ENCODE results near the gene UBA6.
"Not testable (repeated sequence)": the region's sequence is repeated elsewhere in the genome, so short reads cannot be mapped to it uniquely, and the experiment has no call there.

UBA6 gene

GRCh38 chr4:67678612-67679011, 22.3 kb downstream of the UBA6 start:
- no peak overlapping the region for H3K4me3 ChIP-seq (ENCODE audit: insufficient read depth, low read depth, low read length, poor library complexity, severe bottlenecking)
- DNase-seq, result no peak
- H3K27me3 ChIP-seq (replicated peaks; ENCODE audit: control insufficient read depth, insufficient read depth, low read length, poor library complexity, severe bottlenecking), result no peaks in the 10 kb centered on the region
- H3K36me3 ChIP-seq (ENCODE audit: control insufficient read depth, insufficient read depth, low read length), result peaks cover 33% of the 10 kb centered on the region
- no peak overlapping the region for H3K27ac ChIP-seq (ENCODE audit: insufficient read depth, low read length, poor library complexity, severe bottlenecking)
- H3K4me1 ChIP-seq (ENCODE audit: control insufficient read depth, insufficient read depth, low read length, poor library complexity, severe bottlenecking), result no peaks in the 10 kb centered on the region
- H3K9me3 ChIP-seq (ENCODE audit: control insufficient read depth, low read length), result no peaks in the 10 kb centered on the region

GRCh38 chr4:67674098-67674497, 26.9 kb downstream of the UBA6 start:
- H3K36me3 ChIP-seq (ENCODE audit: control insufficient read depth, insufficient read depth, low read length), result peaks cover 34% of the 10 kb centered on the region
- H3K27ac ChIP-seq (ENCODE audit: insufficient read depth, low read length, poor library complexity, severe bottlenecking), result no peak overlapping the region
- no peak for DNase-seq
- no peak overlapping the region for H3K4me3 ChIP-seq (ENCODE audit: insufficient read depth, low read depth, low read length, poor library complexity, severe bottlenecking)
- H3K9me3 ChIP-seq (ENCODE audit: control insufficient read depth, low read length), result no peaks in the 10 kb centered on the region
- no peaks in the 10 kb centered on the region for H3K27me3 ChIP-seq (replicated peaks; ENCODE audit: control insufficient read depth, insufficient read depth, low read length, poor library complexity, severe bottlenecking)
- H3K4me1 ChIP-seq (ENCODE audit: control insufficient read depth, insufficient read depth, low read length, poor library complexity, severe bottlenecking), result no peaks in the 10 kb centered on the region

- no peak for DNase-seq
- no peak overlapping the region for H3K27ac ChIP-seq (ENCODE audit: insufficient read depth, low read length, poor library complexity, severe bottlenecking)
- H3K9me3 ChIP-seq (ENCODE audit: control insufficient read depth, low read length), result no peaks in the 10 kb centered on the region
- peaks cover 16% of the 10 kb centered on the region for H3K36me3 ChIP-seq (ENCODE audit: control insufficient read depth, insufficient read depth, low read length)
- no peaks in the 10 kb centered on the region for H3K27me3 ChIP-seq (replicated peaks; ENCODE audit: control insufficient read depth, insufficient read depth, low read length, poor library complexity, severe bottlenecking)
- H3K4me1 ChIP-seq (ENCODE audit: control insufficient read depth, insufficient read depth, low read length, poor library complexity, severe bottlenecking), result no peaks in the 10 kb centered on the region
- no peak overlapping the region for H3K4me3 ChIP-seq (ENCODE audit: insufficient read depth, low read depth, low read length, poor library complexity, severe bottlenecking)
Measured at GRCh38 chr4:67668315-67668714, 32.6 kb downstream of the UBA6 start.

GRCh38 chr4:67660418-67660817, 40.5 kb downstream of the UBA6 start:
- H3K4me3 ChIP-seq (ENCODE audit: insufficient read depth, low read depth, low read length, poor library complexity, severe bottlenecking), result no peak overlapping the region
- H3K9me3 ChIP-seq (ENCODE audit: control insufficient read depth, low read length), result peaks cover 9% of the 10 kb centered on the region
- no peaks in the 10 kb centered on the region for H3K27me3 ChIP-seq (replicated peaks; ENCODE audit: control insufficient read depth, insufficient read depth, low read length, poor library complexity, severe bottlenecking)
- no peak overlapping the region for H3K27ac ChIP-seq (ENCODE audit: insufficient read depth, low read length, poor library complexity, severe bottlenecking)
- H3K36me3 ChIP-seq (ENCODE audit: control insufficient read depth, insufficient read depth, low read length), result peaks cover 32% of the 10 kb centered on the region
- no peak for DNase-seq
- no peaks in the 10 kb centered on the region for H3K4me1 ChIP-seq (ENCODE audit: control insufficient read depth, insufficient read depth, low read length, poor library complexity, severe bottlenecking)

- no peak for DNase-seq
- Histone ChIP-seq H3K27ac (ENCODE audit: insufficient read depth, low read length, poor library complexity, severe bottlenecking) (no peak overlapping the region), H3K27me3 (replicated peaks; ENCODE audit: control insufficient read depth, insufficient read depth, low read length, poor library complexity, severe bottlenecking) (no peaks in the 10 kb centered on the region), H3K4me3 (ENCODE audit: insufficient read depth, low read depth, low read length, poor library complexity, severe bottlenecking) (no peak overlapping the region), H3K4me1 (ENCODE audit: control insufficient read depth, insufficient read depth, low read length, poor library complexity, severe bottlenecking) (no peaks in the 10 kb centered on the region), H3K36me3 (ENCODE audit: control insufficient read depth, insufficient read depth, low read length) (peaks cover 32% of the 10 kb centered on the region), H3K9me3 (ENCODE audit: control insufficient read depth, low read length) (peaks cover 9% of the 10 kb centered on the region)
Measured at GRCh38 chr4:67659065-67659464, 41.9 kb downstream of the UBA6 start.

GRCh38 chr4:67658302-67658701, 42.7 kb downstream of the UBA6 start:
- H3K4me1 ChIP-seq (ENCODE audit: control insufficient read depth, insufficient read depth, low read length, poor library complexity, severe bottlenecking), result no peaks in the 10 kb centered on the region
- peaks cover 9% of the 10 kb centered on the region for H3K9me3 ChIP-seq (ENCODE audit: control insufficient read depth, low read length)
- H3K4me3 ChIP-seq (ENCODE audit: insufficient read depth, low read depth, low read length, poor library complexity, severe bottlenecking), result no peak overlapping the region
- H3K36me3 ChIP-seq (ENCODE audit: control insufficient read depth, insufficient read depth, low read length), result peaks cover 27% of the 10 kb centered on the region
- no peak overlapping the region for H3K27ac ChIP-seq (ENCODE audit: insufficient read depth, low read length, poor library complexity, severe bottlenecking)
- no peak for DNase-seq
- H3K27me3 ChIP-seq (replicated peaks; ENCODE audit: control insufficient read depth, insufficient read depth, low read length, poor library complexity, severe bottlenecking), result no peaks in the 10 kb centered on the region

GRCh38 chr4:67651536-67651935, 49.4 kb downstream of the UBA6 start:
- DNase-seq, result no peak
- H3K4me3 ChIP-seq (ENCODE audit: insufficient read depth, low read depth, low read length, poor library complexity, severe bottlenecking), result no peak overlapping the region
- no peaks in the 10 kb centered on the region for H3K9me3 ChIP-seq (ENCODE audit: control insufficient read depth, low read length)
- H3K4me1 ChIP-seq (ENCODE audit: control insufficient read depth, insufficient read depth, low read length, poor library complexity, severe bottlenecking), result no peaks in the 10 kb centered on the region
- H3K27ac ChIP-seq (ENCODE audit: insufficient read depth, low read length, poor library complexity, severe bottlenecking), result no peak overlapping the region
- H3K36me3 ChIP-seq (ENCODE audit: control insufficient read depth, insufficient read depth, low read length), result peaks cover 4% of the 10 kb centered on the region
- H3K27me3 ChIP-seq (replicated peaks; ENCODE audit: control insufficient read depth, insufficient read depth, low read length, poor library complexity, severe bottlenecking), result no peaks in the 10 kb centered on the region

- no peak overlapping the region for H3K27ac ChIP-seq (ENCODE audit: insufficient read depth, low read length, poor library complexity, severe bottlenecking)
Measured at GRCh38 chr4:67638136-67638535, 62.8 kb downstream of the UBA6 start.

GRCh38 chr4:67636978-67637377, 64.0 kb downstream of the UBA6 start:
- H3K27ac ChIP-seq (ENCODE audit: insufficient read depth, low read length, poor library complexity, severe bottlenecking); H3K27me3 ChIP-seq (replicated peaks; ENCODE audit: control insufficient read depth, insufficient read depth, low read length, poor library complexity, severe bottlenecking); H3K4me1 ChIP-seq (ENCODE audit: control insufficient read depth, insufficient read depth, low read length, poor library complexity, severe bottlenecking); H3K4me3 ChIP-seq (ENCODE audit: insufficient read depth, low read depth, low read length, poor library complexity, severe bottlenecking); DNase-seq; H3K9me3 ChIP-seq (ENCODE audit: control insufficient read depth, low read length): not testable (repeated sequence)
- H3K36me3 ChIP-seq (ENCODE audit: control insufficient read depth, insufficient read depth, low read length), result peaks cover 31% of the 10 kb centered on the region

More at GRCh38 chr4:67638136-67638535, 62.8 kb downstream of the UBA6 start:
- no peaks in the 10 kb centered on the region for H3K4me1 ChIP-seq (ENCODE audit: control insufficient read depth, insufficient read depth, low read length, poor library complexity, severe bottlenecking)
- no peaks in the 10 kb centered on the region for H3K9me3 ChIP-seq (ENCODE audit: control insufficient read depth, low read length)
- peaks cover 31% of the 10 kb centered on the region for H3K36me3 ChIP-seq (ENCODE audit: control insufficient read depth, insufficient read depth, low read length)
- H3K4me3 ChIP-seq (ENCODE audit: insufficient read depth, low read depth, low read length, poor library complexity, severe bottlenecking), result no peak overlapping the region
- no peak for DNase-seq
- no peaks in the 10 kb centered on the region for H3K27me3 ChIP-seq (replicated peaks; ENCODE audit: control insufficient read depth, insufficient read depth, low read length, poor library complexity, severe bottlenecking)

GRCh38 chr4:67635331-67635730, 65.6 kb downstream of the UBA6 start:
- peaks cover 30% of the 10 kb centered on the region for H3K36me3 ChIP-seq (ENCODE audit: control insufficient read depth, insufficient read depth, low read length)
- H3K27me3 ChIP-seq (replicated peaks; ENCODE audit: control insufficient read depth, insufficient read depth, low read length, poor library complexity, severe bottlenecking), result no peaks in the 10 kb centered on the region
- no peaks in the 10 kb centered on the region for H3K9me3 ChIP-seq (ENCODE audit: control insufficient read depth, low read length)
- no peak overlapping the region for H3K27ac ChIP-seq (ENCODE audit: insufficient read depth, low read length, poor library complexity, severe bottlenecking)
- no peak for DNase-seq
- H3K4me3 ChIP-seq (ENCODE audit: insufficient read depth, low read depth, low read length, poor library complexity, severe bottlenecking), result no peak overlapping the region
- H3K4me1 ChIP-seq (ENCODE audit: control insufficient read depth, insufficient read depth, low read length, poor library complexity, severe bottlenecking), result no peaks in the 10 kb centered on the region

GRCh38 chr4:67634741-67635140, 66.2 kb downstream of the UBA6 start:
- DNase-seq, result no peak
- H3K36me3 ChIP-seq (ENCODE audit: control insufficient read depth, insufficient read depth, low read length), result peaks cover 26% of the 10 kb centered on the region
- H3K27ac ChIP-seq (ENCODE audit: insufficient read depth, low read length, poor library complexity, severe bottlenecking), result no peak overlapping the region
- no peaks in the 10 kb centered on the region for H3K4me1 ChIP-seq (ENCODE audit: control insufficient read depth, insufficient read depth, low read length, poor library complexity, severe bottlenecking)
- H3K27me3 ChIP-seq (replicated peaks; ENCODE audit: control insufficient read depth, insufficient read depth, low read length, poor library complexity, severe bottlenecking), result no peaks in the 10 kb centered on the region
- H3K9me3 ChIP-seq (ENCODE audit: control insufficient read depth, low read length), result no peaks in the 10 kb centered on the region
- no peak overlapping the region for H3K4me3 ChIP-seq (ENCODE audit: insufficient read depth, low read depth, low read length, poor library complexity, severe bottlenecking)
